Lung (tissue), 12 donors: ENCODE data around the gene FAM83C. TPM values are rescaled to one million over a fixed set of nuclear protein-coding genes. Genes with fewer than 3 reads are reported as not detected.

ENCODE experiments used
- ATAC-seq: fragments of 200-7000 bp; cut with Tn5 transposase; one replicate; pipeline ENCODE4 v1.9.1; 2020; ENCODE audit warnings: moderate number of reproducible peaks; ENCODE audit not compliant: insufficient read depth, low FRiP score
- DNase-seq, 3 donors: peaks; one replicate each; pipeline ENCODE4 v3.0.0-alpha.2; 2013 to 2017
- H3K27ac ChIP-seq, 2 donors: one replicate each; pipeline ENCODE4 v1.5.1; 2013; ENCODE audit warnings: mild to moderate bottlenecking in 2 of 2, moderate library complexity in 2 of 2, control low read depth in 1 of 2, inconsistent platforms in 1 of 2, low read depth in 1 of 2, low read length in 1 of 2
- H3K27me3 ChIP-seq, 3 donors: one replicate each; pipeline ENCODE4 v1.5.1; 2013; ENCODE audit warnings: low read length in 2 of 3; ENCODE audit not compliant: control insufficient read depth in 3 of 3, insufficient read depth in 3 of 3
- H3K36me3 ChIP-seq, 4 donors: one replicate each; pipeline ENCODE4 v1.5.1; 2013; ENCODE audit warnings: low read length in 4 of 4, mild to moderate bottlenecking in 1 of 4, moderate library complexity in 1 of 4; ENCODE audit not compliant: control insufficient read depth in 4 of 4, insufficient read depth in 4 of 4
- H3K4me1 ChIP-seq, 5 donors: one replicate each; pipeline ENCODE4 v1.5.1; 2013; ENCODE audit warnings: low read length in 5 of 5, mild to moderate bottlenecking in 2 of 5, moderate library complexity in 1 of 5; ENCODE audit not compliant: control insufficient read depth in 5 of 5, insufficient read depth in 5 of 5
- H3K4me3 ChIP-seq: one replicate; pipeline ENCODE4 v1.5.1; 2013; ENCODE audit warnings: mild to moderate bottlenecking, control low read depth, moderate library complexity
- H3K9ac ChIP-seq, 2 donors: one replicate each; pipeline ENCODE4 v1.5.1; 2013; ENCODE audit warnings: low read length in 2 of 2, control low read depth in 1 of 2; ENCODE audit not compliant: insufficient read depth in 1 of 2
- H3K9me3 ChIP-seq, 4 donors: one replicate each; pipeline ENCODE4 v1.5.1; 2013; ENCODE audit warnings: low read length in 3 of 4, mild to moderate bottlenecking in 1 of 4, moderate library complexity in 1 of 4; ENCODE audit not compliant: control insufficient read depth in 4 of 4, insufficient read depth in 3 of 4
- CTCF ChIP-seq: IDR thresholded peaks from 2 replicates; pipeline ENCODE4 v1.5.1; 2012; ENCODE audit warnings: mild to moderate bottlenecking; ENCODE audit errors: control extremely low read depth, extremely low read depth
- WGBS, 2 donors: extraction: QIAGEN DNeasy Blood & Tissue Kit; methylation state at CpG; one replicate each; pipeline ENCODE4 v1.1.7; 2013; 5-methylcytosine and 5-hydroxymethylcytosine counted together
- polyA plus RNA-seq, 2 donors: library from polyadenylated mRNA; stranded (reverse); fragments of 200-250 nt; gene quantifications; one replicate each; pipeline ENCODE4 v1.2.1, GENCODE V29; 2013
- total RNA-seq, 2 donors: library from RNA; depleted of rRNA in 1 of 2; stranded (reverse); fragments of >200 nt in 1 of 2; gene quantifications; one replicate each; pipeline ENCODE4 v1.2.1, GENCODE V29; 2014 to 2021
- donor health status: control.
- donor health status: control.
- donor health status: Bipolar disorder and iron deficiency.
- donor health status: healthy.
- donor health status: DM: yes; HTN: yes; CAD: no.

FAM83C gene
- total and polyA plus RNA-seq, 4 donors, result not detected

- DNase-seq, result no peak
- no peak for TF ChIP-seq CTCF
- Histone ChIP-seq H3K9me3 (no peaks in the 10 kb centered on the region), H3K36me3 (peaks cover 0 to 2% (median 0%) of the 10 kb centered on the region in 4 donors), H3K27me3 (no peaks in the 10 kb centered on the region), H3K27ac (no peak overlapping the region), H3K4me1 (peaks cover 0 to 16% (median 9%) of the 10 kb centered on the region in 5 donors), H3K9ac (no peak overlapping the region), H3K4me3 (no peak overlapping the region)
- 95 to 97% methylated on average over 6 of the region's 6 CpGs for WGBS, 2 donors
- no peak for ATAC-seq
Measured at GRCh38 chr20:35260426-35260825, 31.8 kb downstream of the FAM83C start.

GRCh38 chr20:35257175-35257909 is 34.9 kb downstream of the FAM83C start:
- no peaks in the 10 kb centered on the region for H3K27me3 ChIP-seq
- no peak for ATAC-seq
- H3K27ac ChIP-seq, result no peak overlapping the region
- no peak for DNase-seq
- no peak overlapping the region for H3K9ac ChIP-seq
- no peak for TF ChIP-seq CTCF
- H3K9me3 ChIP-seq, result no peaks in the 10 kb centered on the region
- no peak overlapping the region for H3K4me3 ChIP-seq
- H3K36me3 ChIP-seq, result no peaks in the 10 kb centered on the region
- H3K4me1 ChIP-seq, result no peaks in the 10 kb centered on the region
- WGBS, 2 donors, result 82 to 88% methylated on average over 8 of the region's 8 CpGs

DNA sequence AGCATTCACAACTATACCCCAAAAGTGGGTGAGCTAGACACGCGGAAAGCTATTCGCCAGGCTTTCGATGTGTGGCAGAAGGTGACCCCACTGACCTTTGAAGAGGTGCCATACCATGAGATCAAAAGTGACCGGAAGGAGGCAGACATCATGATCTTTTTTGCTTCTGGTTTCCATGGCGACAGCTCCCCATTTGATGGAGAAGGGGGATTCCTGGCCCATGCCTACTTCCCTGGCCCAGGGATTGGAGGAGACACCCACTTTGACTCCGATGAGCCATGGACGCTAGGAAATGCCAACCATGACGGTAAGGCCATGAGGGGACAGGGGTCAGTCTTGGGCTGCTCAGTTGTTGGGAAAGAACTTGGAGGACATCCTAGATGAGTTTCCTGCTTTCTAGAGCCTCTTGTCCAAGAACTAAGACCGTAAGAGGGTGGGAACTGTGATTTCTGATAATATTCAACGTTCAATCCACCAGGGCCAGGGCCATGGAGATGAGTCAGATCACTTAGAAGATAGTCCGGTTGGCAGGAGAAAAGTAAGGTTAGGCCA is 37.7 kb downstream of the FAM83C start:
- no peak for ATAC-seq

More for the DNA sequence above, 37.7 kb downstream of the FAM83C start:
- H3K4me3 ChIP-seq, result no peak overlapping the region
- no peaks in the 10 kb centered on the region for H3K36me3 ChIP-seq
- 95 to 96% methylated on average over 12 of the region's 12 CpGs for WGBS, 2 donors
- no peak overlapping the region for H3K27ac ChIP-seq
- no peaks in the 10 kb centered on the region for H3K9me3 ChIP-seq
- no peaks in the 10 kb centered on the region for H3K27me3 ChIP-seq
- DNase-seq, result no peak
- H3K4me1 ChIP-seq, result peaks cover 0 to 2% (median 0%) of the 10 kb centered on the region in 5 donors
- TF ChIP-seq CTCF, result no peak
- H3K9ac ChIP-seq, result no peak overlapping the region
